T-helper 17 cell (primary cell): ENCODE data around the gene DPP10. TPM values are rescaled to one million over a fixed set of nuclear protein-coding genes. Genes with fewer than 3 reads are reported as not detected.

Experiments
- ATAC-seq: fragments of 150-1000 bp; cut with Tn5 transposase; 2 replicates; pipeline ENCODE4 v1.10.0; 2021; ENCODE audit warnings: mild to moderate bottlenecking, moderate library complexity
- DNase-seq, 3 donors: peaks; one replicate each; pipeline versions ENCODE4 v3.0.0 to v3.0.0-alpha.2; 2020 to 2021
- H3K9me3 ChIP-seq: one replicate; pipeline ENCODE4 v1.7.0; 2013; ENCODE audit warnings: low read length, mild to moderate bottlenecking; ENCODE audit not compliant: control insufficient read depth, poor library complexity, severe bottlenecking
- H3K27ac Mint-ChIP-seq: one replicate; pipeline ENCODE4 v1.8.0; 2022; ENCODE audit warnings: mild to moderate bottlenecking, moderate library complexity, mixed read lengths
- H3K27me3 Mint-ChIP-seq: one replicate; pipeline ENCODE4 v1.8.0; 2022; ENCODE audit warnings: mixed read lengths
- H3K36me3 Mint-ChIP-seq: one replicate; pipeline ENCODE4 v1.8.0; 2022; ENCODE audit warnings: low read depth, mixed read lengths
- H3K4me1 Mint-ChIP-seq: one replicate; pipeline ENCODE4 v1.8.0; 2022; ENCODE audit warnings: mild to moderate bottlenecking, mixed read lengths
- H3K4me3 Mint-ChIP-seq: one replicate; pipeline ENCODE4 v1.8.0; 2022; ENCODE audit warnings: mild to moderate bottlenecking, moderate library complexity, mixed read lengths
- total RNA-seq, 4 donors: library from RNA in 2 of 4; stranded (reverse) in 2 of 4; gene quantifications; one replicate each; pipeline ENCODE4 v1.2.3 and lab custom pipeline; 2022 to 2026

DPP10 gene
- total RNA-seq, 2 donors from 2014 or later: not detected

DNA sequence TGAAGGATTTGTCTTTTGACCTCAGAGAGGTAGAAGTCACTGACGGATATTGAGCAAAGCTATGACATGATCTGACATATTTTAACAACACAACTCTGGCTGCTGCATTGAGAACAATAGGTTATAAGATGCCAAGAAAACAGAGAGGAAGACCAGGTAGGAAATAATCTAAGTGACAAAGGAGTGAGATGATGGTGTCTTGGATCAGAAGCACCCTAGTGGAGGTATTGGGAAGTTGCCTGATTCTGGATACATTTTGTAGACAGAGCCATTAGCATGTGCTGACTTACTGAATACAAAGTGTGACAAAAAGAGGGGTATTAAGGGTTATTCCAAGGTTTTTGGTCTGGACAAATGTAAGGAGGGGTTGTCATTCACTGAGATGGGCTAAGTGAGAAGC is 1438.1 kb downstream of the DPP10 start:
- ATAC-seq (no peak), DNase-seq (no peak)
- Mint-ChIP-seq H3K36me3 (no peaks in the 10 kb centered on the region), H3K4me3 (no peak overlapping the region), H3K27ac (no peak overlapping the region), H3K27me3 (no peaks in the 10 kb centered on the region), H3K4me1 (no peaks in the 10 kb centered on the region)
- H3K9me3 ChIP-seq: no peaks in the 10 kb centered on the region

DNA sequence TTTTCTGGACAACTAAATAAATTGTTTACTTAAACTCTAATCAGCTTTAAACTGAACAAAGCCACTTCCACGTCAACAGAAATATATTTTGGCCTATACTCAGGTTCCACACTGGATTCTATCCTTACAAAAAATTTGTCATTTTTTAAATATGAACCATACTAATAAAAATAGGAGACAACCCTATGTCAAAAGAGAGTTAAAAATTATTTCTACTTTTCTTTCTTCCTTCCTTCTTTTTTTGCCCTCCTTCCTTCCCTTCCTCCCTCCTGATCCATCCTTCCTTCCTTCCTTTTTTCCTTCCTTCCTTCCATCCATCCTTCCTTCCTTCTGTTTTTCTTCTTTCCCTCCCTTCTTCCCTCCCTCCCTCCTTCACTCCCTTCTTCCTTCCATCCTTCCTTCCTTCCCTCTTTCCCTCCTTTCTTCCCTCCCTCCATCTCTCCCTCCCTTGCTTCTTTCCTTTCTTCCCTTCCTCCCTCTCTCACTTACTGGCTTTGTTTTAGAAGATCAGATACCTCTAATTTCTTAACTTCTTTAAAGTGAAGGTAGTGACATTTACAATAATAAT is 1444.9 kb downstream of the DPP10 start:
- no peaks in the 10 kb centered on the region for H3K36me3 Mint-ChIP-seq
- H3K27me3 Mint-ChIP-seq: no peaks in the 10 kb centered on the region
- no peak overlapping the region for H3K4me3 Mint-ChIP-seq
- no peak overlapping the region for H3K27ac Mint-ChIP-seq
- no peaks in the 10 kb centered on the region for H3K9me3 ChIP-seq
- no peak for ATAC-seq
- H3K4me1 Mint-ChIP-seq: no peaks in the 10 kb centered on the region
- DNase-seq: no peak
